HG03432 (cell line): ENCODE measurements around the gene ACAD10.
"Not testable (repeated sequence)": the region's sequence is repeated elsewhere in the genome, so short reads cannot be mapped to it uniquely, and the experiment has no call there.

Experiments
- ATAC-seq: cut with Tn5 transposase; IDR thresholded peaks from one replicate; pipeline ENCODE4 v1.9.1; 2021; ENCODE audit warnings: mild to moderate bottlenecking, moderate library complexity; ENCODE audit not compliant: unreplicated experiment

ACAD10 gene

DNA sequence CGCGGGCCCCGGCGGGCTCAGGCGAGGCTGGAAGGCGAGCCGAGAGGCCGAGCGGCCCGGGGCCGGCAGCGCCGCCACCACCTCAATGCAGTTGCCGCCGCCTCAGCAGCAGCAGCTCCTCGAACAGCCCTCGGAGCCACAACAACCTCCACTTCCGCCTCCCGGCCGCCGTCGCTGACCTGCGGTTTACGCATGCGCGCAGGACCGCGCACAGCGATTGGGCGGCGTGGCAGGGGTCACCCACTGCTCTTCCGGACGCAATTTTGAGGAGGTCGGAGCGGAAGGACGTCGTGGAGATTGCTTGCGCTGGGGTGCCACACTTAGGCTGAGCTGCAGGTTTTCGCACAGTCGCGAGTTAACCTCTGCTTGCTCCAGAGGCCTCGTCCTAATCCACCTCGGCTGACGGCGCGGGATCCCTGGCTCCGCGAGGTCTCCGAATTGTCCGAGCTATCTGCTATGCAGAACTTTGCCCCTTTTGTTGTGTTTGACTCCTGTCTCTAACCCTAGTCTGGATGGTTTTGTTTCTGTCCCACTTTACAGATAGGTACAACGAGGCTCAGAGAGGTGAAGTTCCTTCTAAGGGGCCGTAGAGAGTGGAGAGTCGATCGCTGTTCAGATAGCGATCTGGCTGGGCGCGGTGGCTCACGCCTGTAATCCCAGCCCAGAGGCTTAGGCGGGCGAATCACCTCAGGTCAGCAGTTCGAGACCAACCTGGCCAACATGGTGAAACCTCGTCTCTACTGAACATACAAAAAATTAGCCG lies at the start of gene ACAD10, which contains the start of gene BRAP:
ACAD10 (plus strand) TSS at position 243 of the 763 bp plus-strand sequence. CDS start 6,657 bp downstream, outside the sequence.
BRAP (minus strand) TSS at position 146 of the 763 bp plus-strand sequence. CDS start 164 bp downstream, outside the sequence.
- ATAC-seq: peak; percentile 92

DNA sequence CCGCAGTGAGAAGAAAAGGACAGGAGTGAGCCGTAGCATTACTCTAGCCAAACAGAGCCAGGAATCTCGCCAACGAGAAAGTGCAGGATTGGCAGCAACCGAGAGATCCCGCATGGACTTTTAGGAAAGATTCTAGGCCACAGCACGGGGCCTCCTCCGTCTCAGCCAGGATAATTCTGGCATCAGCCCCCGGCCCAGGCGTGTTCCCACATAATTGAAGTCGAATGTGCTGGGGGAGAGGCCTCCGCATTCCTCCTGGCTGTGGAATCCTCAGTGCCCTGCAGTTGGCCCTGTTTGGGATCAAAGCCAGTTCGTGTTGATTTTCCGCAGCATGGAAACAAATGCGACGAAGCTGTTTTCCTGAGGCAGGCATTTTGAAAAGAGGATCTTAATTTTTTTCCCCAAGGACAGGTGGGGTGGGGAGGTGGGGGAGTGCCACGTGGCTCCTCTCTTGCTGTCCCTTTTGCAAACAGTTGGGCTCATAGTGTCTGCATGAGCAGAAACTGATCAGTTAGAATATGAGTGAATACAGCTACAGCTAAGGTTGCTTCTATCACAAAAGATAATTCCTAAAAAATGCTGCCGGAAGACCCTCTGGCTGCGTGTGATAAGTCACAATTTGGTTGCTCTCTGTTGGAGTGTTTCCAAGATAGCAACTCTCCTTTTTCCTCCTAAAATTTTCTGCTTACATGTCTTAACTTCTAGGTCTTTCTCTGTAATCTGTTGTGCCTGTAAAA lies 49.5 kb upstream of the ACAD10 start:
- ATAC-seq: no peak

DNA sequence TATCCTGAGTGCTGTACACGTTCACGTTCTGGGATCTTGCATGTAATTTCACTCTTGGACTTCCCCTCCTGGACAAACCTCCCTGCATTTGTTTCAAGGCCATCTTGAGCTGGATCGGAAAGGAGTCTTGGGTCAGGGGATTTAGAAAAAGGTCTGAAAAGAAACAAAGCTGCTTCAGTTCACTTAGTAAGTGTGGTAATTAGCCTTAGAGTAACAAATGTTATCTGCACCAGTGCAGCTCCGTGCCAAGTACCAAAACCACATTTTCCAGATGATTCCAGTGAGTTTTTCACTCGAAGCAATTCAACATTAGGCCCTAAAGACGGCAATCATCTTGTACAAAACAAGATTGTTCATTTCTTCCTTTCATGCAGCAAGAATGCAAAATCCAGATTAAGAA lies 47.3 kb upstream of the ACAD10 start:
- ATAC-seq: no peak

DNA sequence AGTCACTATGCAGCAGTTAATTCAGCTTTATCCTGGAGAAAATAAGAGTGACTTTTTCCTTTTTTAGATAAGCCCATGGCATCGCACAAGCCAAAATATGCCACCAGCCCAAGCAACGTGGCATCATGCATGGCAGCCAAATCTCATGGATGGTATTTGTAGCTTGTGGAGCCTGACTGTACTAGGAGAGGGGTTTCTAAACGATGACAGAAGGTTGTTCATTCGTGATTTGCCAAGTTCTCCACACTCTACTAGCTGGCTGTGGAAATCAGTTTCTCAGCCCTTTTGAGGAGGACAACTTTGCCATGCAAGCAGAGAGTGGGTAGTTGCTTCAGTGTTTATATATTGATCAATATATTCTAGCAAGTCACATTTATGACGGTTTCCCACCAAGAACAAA lies 45.3 kb upstream of the ACAD10 start:
- no peak for ATAC-seq

DNA sequence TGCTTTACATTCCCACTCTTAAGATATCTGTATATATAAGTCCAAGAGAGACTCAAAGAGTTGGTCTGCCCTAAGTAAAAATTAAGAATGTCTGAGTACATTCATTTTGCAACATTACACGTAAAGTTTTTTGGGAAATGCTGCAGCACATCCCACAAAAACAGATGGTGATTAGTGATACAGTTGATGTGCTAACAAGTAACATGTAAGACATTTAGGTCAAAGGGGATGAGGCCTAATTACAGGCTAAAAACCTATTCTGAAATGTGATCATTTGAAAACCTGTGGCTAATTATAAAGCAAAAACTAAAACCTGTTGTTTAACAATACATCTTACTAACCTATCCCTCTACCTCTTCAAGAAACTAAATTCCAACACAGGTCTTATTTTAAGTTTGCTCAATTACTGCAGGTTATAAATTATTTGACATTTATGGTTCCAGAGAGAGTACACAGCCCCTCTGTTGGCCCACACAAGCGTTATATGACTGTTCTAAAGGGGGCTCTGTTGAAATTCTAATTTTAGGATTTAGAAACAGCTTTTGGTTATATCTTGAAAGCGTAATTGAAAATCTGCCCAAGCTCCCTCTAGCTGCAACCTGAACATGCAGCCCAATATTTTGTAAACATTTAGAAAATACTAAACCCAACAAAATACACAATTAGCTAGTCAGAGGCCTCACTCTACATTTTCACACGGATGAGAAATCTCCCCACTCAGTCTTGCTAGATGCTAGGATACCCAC lies 43.0 kb upstream of the ACAD10 start:
- ATAC-seq: no peak

DNA sequence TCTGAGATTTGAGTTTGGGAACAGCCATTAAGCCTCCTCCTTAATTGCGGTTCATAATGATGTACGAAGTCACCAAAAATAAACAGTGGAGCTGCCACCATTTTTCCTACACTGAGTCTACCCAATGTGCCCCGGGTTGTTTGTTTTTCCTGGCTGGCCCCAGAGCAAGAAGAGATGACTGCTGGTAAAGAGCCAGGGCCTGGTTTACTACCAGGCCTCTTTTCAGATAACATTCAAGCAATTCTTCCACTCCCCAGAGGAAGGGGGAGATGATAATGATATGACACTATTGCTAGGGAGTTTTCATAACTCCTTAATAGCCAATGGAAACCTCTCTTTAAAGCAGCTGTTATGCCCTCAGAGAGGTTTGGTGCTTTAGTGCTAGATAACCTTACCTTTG lies 42.4 kb upstream of the ACAD10 start:
- no peak for ATAC-seq

DNA sequence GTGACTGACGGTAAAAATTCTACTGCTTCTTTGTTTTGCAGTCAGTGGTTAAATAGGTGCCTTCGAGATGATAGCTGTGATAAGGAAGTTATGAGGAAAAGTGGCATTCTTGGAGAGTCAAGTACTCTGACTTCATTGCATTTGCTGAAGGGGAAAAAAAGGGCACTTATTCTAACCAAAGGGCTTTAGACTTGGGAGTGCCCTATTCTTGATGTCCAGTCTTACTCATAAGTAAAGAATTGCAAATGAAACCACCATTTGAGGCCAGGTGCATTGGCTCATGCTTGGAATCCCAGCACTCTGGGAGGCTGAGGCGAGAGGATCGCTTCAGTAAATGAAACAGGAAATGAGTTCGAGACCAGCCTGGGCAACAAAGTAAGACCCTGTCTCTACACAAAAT lies 40.4 kb upstream of the ACAD10 start:
- ATAC-seq: no peak

DNA sequence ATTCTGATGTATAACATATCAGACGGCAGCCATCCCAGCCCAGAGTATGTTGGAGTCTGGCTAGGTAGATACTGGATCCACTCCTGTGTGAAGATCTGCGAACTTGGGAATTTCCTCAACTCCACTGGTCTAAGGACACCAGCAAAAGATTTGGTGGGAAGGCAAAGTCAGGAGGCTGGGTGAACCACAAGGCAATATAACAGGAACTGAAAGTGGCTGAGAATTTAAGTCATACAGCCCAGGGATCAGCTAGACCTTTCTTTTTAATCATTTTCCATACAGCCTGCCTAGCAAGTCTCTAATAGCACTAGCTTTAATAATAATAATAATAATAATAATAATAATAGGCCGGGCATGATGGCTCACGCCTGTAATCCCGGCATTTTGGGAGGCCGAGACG lies 34.9 kb upstream of the ACAD10 start:
- no peak for ATAC-seq

DNA sequence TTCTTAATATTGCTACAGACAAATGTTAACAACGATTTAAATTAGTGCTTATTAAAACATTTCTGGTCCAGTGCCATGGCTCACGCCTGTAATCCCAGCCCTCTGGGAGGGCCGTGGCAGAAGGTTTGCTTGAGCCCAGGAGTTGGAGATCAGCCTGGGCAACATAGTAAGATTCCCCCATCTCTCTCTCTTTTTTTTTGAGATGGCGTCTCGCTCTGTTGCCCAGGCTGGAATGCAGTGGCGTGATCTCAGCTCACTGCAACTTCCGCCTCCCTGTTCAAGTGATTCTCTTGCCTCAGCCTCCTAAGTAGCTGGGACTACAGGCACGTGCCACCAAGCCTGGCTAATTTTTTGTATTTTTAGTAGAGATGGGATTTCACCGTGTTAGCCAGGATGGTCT lies 33.3 kb upstream of the ACAD10 start:
- ATAC-seq: not testable (repeated sequence)

DNA sequence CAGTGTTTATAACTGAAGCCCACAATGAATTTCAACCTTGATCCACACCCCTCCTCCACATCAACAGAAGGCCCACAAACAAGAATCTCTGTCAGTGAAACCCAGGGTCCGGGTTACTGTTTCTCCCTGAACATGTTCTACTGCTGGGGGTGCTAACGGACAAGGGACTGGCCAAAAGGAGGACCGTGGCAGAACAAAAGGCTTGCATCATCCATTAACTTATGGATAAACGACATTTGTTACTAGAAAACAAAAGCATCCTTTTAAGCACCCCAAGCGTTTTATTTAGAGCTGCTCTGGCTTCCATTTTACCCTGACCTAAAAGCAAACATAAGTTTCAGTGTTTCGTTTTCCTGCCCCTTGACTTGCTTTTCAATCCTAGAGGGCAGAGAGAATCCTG lies 32.3 kb upstream of the ACAD10 start:
- ATAC-seq: no peak

DNA sequence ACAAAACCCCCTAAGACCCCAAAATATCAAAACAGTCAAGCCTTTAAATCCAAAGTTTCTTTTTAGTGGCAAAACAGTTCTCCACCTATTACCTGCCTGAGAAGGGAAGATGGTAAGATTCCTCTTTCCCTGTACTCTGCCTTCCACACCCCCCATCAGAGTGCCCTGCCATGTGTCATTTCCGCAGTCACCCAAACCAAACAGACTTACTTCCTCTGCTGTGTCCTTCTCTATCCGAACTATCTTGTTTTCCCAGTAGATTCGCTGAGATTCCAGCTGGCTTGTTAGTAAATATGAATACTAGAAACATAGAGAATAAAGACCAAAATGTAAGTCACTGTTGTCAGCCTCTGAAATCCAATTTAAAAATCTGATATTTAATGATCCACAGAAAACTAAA lies 30.5 kb upstream of the ACAD10 start:
- no peak for ATAC-seq

DNA sequence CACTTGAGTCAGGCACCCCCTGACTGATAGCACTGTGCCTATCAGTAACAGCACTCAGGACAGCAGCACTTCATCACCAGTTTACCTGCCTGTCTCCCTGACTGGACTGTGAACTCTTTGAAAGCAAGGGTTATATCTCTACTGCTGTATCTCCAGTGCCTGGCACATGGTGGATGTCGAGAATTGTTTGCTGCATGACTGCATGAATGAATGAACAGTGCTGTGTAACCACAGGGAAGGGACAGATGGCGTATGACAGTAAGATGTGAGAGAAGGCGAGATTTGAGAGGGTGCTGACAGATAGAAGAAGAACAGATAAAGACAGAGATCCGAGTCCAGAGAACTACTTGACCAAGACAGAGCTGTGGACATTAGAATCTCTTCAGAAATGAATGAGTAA lies 29.8 kb upstream of the ACAD10 start:
- ATAC-seq: no peak

DNA sequence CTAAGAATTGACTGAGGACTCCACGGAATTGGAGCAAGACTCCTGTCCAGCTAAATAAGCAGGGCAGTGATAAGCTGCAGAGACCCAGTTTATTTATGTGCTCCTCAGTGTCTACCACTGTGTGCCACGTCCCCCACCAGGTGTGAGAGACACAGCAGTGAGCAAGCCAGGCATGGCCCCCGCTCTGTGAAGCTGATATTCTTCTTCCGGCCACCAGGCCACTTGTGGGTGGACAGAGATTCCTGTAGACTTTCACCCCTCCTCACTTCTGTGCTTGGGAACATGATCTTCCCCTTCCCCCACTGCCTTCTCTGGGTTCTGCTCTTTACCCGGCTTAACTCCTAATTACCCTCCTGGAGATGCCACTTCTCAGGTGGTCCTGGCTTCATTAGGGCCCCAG lies 21.4 kb upstream of the ACAD10 start:
- ATAC-seq: no peak

DNA sequence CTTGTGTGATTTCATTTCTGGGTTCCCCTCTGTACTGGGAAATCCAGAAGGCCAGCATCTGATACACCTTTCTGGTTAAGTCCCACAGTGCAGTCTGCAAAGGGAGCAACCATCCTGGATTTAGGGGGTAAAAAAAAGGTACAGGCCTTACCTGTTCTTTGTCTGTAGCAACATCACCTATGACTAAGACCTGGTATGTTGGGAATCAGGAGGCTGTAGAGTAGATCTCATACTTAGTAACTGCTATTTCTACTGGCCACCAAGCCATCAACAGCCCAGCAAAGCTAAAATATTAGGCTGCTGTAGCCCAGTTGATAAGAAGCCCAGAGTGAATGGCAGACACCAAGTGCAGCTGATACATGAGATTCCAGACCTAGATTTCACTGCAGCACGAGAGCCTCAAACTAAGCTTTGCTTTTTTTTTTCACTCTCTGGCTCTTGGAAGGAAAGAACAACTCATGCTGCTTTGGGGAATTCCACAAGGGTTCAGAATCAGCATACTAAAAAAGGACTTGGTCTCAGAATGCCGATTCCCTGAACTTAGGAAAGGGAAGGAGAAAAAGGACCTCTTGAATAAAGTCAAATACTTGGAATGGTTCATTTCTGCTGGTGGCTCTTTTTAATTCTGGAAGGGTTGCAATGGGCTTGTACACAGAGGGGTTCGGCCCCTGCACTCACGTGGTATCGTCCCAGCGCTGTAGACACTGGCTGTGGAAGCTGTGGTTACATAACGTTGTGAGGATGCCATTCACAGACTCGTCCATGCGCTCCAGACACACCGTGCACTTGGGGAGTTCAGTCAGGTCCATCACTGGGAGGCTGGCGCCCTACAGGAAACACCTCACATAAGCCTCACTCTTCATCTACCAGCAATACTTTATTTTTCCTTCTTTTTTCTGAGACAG lies 20.6 kb upstream of the ACAD10 start:
- no peak for ATAC-seq

DNA sequence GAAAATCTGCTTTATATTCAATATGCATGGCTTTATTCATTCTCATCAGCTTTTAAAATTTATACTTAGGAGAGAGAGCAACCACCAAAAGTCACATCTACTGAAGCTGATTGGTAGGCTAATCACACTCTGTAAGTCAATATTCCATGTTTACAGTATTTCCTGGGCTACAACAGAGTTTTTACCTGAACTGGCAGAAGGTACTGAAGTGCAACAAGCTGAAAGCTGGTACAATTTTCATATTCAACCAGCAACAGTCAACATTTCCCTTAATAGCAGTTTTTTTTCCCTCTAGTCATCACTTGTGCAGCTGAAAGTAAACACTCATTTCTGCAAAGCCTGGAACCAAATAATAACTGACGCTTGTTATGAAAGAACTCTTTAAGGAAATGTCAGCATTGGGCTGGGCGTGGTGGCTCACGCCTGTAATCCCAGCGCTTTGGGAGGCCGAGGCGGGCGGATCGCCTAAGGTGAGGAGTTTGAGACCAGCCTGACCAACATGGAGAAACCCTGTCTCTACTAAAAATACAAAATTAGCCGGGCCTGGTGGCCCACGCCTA lies 13.0 kb upstream of the ACAD10 start:
- no peak for ATAC-seq

DNA sequence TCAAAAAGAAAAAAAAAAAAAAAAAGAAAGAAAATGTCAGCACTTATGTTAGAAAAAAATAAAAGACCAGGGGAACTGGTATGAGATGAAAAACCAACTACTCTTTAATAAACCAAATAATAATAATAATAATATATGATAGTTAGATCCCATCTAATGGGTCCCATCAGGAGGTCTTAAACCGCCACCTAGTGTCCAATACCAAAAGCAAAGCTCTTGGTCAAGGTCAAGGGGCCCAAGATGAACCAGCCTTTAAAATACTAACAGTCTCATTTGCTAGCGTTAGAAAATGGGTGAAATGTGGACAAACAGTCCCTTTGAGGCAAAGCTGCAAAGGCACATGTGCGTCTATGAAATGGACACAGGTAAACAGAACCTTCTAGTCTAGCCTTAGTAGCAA lies 12.3 kb upstream of the ACAD10 start:
- no peak for ATAC-seq

DNA sequence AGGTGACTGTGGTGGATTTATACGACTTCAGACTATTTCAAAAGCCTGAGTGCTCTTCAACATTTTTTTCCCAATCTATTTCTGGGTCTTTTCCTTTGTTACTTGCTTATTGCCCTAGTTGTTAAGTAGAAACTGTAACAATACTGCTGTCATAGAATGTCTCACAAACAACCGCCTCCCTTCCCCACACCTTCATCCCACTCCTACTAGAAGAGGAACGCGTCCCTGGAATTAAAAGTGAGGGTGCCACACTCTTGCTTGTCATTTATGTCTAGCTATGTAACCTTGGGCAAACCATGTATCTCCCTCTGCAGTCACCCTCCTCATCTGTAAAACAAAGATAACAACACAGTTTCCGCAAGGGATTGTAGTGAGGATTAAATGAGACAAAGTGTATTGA lies 8.7 kb upstream of the ACAD10 start:
- ATAC-seq: no peak

DNA sequence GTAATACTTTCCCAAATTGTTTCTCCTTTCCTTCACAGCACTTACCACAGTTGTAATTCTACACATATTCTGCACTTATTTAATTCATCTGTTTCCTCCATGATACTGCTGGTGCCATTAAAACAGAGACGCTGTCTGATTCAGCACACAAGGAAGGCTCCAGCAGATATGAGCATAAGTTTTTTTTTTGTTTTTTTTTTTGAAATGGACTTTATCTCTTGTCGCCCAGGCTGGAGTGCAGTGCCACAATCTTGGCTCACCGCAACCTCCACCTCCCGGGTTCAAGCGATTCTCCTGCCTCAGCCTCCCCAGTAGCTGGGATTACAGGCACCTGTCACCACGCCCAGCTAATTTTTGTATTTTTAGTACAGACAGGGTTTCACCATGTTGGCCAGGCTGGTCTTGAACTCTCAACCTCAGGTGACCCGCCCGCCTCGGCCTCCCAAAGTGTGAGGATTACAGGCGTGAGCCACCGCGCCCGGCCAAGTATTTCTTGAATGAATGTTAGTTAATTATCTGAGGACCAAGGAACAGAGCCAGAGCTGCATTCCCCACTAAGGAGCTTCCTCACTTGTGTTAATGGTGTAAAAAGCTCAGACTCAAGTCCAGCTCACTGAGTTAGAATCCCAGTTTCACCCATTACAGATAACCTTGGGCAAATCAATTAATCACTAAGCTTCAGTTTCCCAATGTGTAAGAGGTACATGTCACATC lies 1.2 kb upstream of the ACAD10 start:
- ATAC-seq: not testable (repeated sequence)

DNA sequence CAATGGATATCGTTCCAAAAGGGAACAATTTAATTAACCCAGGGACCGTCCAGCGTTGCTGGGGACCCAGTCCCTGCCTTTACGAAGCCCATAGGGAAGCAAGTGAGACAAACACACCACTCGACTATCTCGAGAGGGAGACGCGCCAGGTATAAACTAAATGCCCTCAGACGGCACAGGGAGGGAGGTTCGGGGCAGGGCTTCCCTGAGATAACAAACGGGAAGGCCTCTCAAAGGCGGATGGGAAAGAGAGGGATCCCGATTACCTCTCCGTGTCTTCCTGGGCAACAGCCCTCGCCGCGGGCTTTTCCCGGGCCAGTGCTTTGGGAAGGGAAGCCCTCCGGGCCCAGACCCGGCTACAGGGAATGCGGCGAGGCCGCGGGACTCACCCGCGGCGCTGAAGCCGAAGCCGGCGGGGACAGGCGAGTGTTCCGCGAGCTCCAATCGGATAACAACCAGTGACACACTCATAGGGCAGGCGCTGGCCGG lies 487 bp upstream of the ACAD10 start:
- ATAC-seq: peak; percentile 9
